Stomach (tissue), 9 donors: ENCODE results near the gene OSM. TPM values are rescaled to one million over a fixed set of nuclear protein-coding genes. Genes with fewer than 3 reads are reported as not detected.

Source experiments
- DNase-seq, 2 donors: peaks; one replicate each; pipeline versions ENCODE4 v3.0.0 to v3.0.0-alpha.2; 2013 to 2019
- H3K27ac ChIP-seq, 5 donors: fragments of 200-600 bp in 4 of 5; sonication (generic) in 4 of 5; one replicate each; pipeline ENCODE4 v1.5.1; 2013 to 2019; ENCODE audit warnings: mild to moderate bottlenecking in 1 of 5, moderate library complexity in 1 of 5
- H3K27me3 ChIP-seq, 3 donors: fragments of 200-600 bp; sonication (generic); one replicate each; pipeline ENCODE4 v1.5.1; 2017 to 2019; ENCODE audit warnings: mixed run types in 1 of 3
- H3K36me3 ChIP-seq, 4 donors: fragments of 200-600 bp; sonication (generic); 1 replicate in 3 of 4; 2 replicates in 1 of 4; pipeline ENCODE4 v1.5.1; 2016 to 2019
- H3K4me1 ChIP-seq, 4 donors: fragments of 200-600 bp; sonication (generic); one replicate each; pipeline ENCODE4 v1.5.1; 2016 to 2019
- H3K4me3 ChIP-seq, 4 donors: fragments of 200-600 bp; sonication (generic) in 3 of 4; one replicate each; pipeline ENCODE4 v1.5.1; 2016 to 2019; ENCODE audit warnings: mild to moderate bottlenecking in 1 of 4
- H3K9me3 ChIP-seq, 4 donors: fragments of 200-600 bp; sonication (generic); one replicate each; pipeline ENCODE4 v1.5.1; 2016 to 2019
- CTCF ChIP-seq, 7 experiments: fragments of 450-650 bp in 4 of 7; fragments of 200-600 bp in 3 of 7; sonication (generic) in 3 of 7; IDR thresholded peaks; one replicate each; pipeline ENCODE4 v1.5.1; 2016 to 2019; ENCODE audit warnings: antibody characterized with exemption in 7 of 7, control low read depth in 2 of 7, mild to moderate bottlenecking in 1 of 7
- EP300 ChIP-seq: sonication (generic); formaldehyde crosslinking; IDR thresholded peaks from one replicate; pipeline ENCODE4 v1.6.1; 2017; ENCODE audit warnings: antibody characterized with exemption
- POLR2A ChIP-seq, 4 donors: fragments of 450-650 bp; IDR thresholded peaks; one replicate each; pipeline ENCODE4 v1.6.1; 2016; ENCODE audit warnings: antibody characterized with exemption in 4 of 4, control low read depth in 2 of 4, mild to moderate bottlenecking in 1 of 4, moderate library complexity in 1 of 4
- POLR2AphosphoS5 ChIP-seq, 3 donors: sonication (generic); formaldehyde crosslinking; IDR thresholded peaks; one replicate each; pipeline ENCODE4 v1.6.1; 2016; ENCODE audit warnings: antibody characterized with exemption in 3 of 3
- WGBS, 5 donors: extraction: QIAGEN DNeasy Blood & Tissue Kit in 3 of 5; methylation state at CpG; one replicate each; pipeline versions ENCODE4 v1.1.5 to v1.1.7; 2013 to 2018; 5-methylcytosine and 5-hydroxymethylcytosine counted together
- intact Hi-C: fragments of 100-400 bp; cut with DNase I; formaldehyde crosslinking; loops from one replicate; pipeline ENCODE4 v1.15.1; 2023; ENCODE audit warnings: low total_unique reads
- polyA plus RNA-seq, 3 donors: library from polyadenylated mRNA; stranded (reverse); fragments of 200-250 nt; gene quantifications; one replicate each; pipeline ENCODE4 v1.2.3, GENCODE V29; 2013
- total RNA-seq, 5 donors: library from RNA; depleted of rRNA; stranded (reverse); fragments of >200 nt; gene quantifications; one replicate each; pipeline versions ENCODE4 v1.1.0 to v1.2.3, GENCODE V29; 2014 to 2016
- donor health status: healthy with polysubstance abuse.
- donor health status: Bipolar disorder and iron deficiency.
- donor health status: healthy.

OSM gene
- total and polyA plus RNA-seq, 8 donors = 0.33 to 22.7 (median 1.2) TPM; not detected in 4

- intact Hi-C loops = no loop called here
- Histone ChIP-seq H3K4me3 (peak overlapping the region in 1 of 4 donors; percentile 3), H3K4me1 (peaks cover 97 to 100% (median 100%) of the 10 kb centered on the region in 4 donors), H3K9me3 (no peaks in the 10 kb centered on the region), H3K27me3 (no peaks in the 10 kb centered on the region), H3K27ac (peak overlapping the region; percentile 83 to 94 (median 89)), H3K36me3 (peaks cover 0 to 31% (median 22%) of the 10 kb centered on the region in 4 donors)
- TF ChIP-seq POLR2AphosphoS5 (IDR thresholded peaks at IDR 0.05) = peak in 1 of 3 donors; percentile 22
- TF ChIP-seq CTCF (IDR thresholded peaks at IDR 0.05) = no peak
- WGBS, 5 donors = 17 to 36% (median 23%) methylated on average over 3 of the region's 3 CpGs
- peak in 1 of 2 donors; percentile 82 for DNase-seq
These were observed 39.4 kb upstream of the OSM start for GRCh38 chr22:30305906-30306626.

GRCh38 chr22:30305519-30305905 lies 38.9 kb upstream of the OSM start:
- Histone ChIP-seq H3K4me1 (peaks cover 92 to 100% (median 99%) of the 10 kb centered on the region in 4 donors), H3K27ac (peak overlapping the region; percentile 83 to 94 (median 89)), H3K4me3 (peak overlapping the region in 1 of 4 donors; percentile 3), H3K9me3 (no peaks in the 10 kb centered on the region), H3K27me3 (no peaks in the 10 kb centered on the region), H3K36me3 (peaks cover 3 to 37% (median 27%) of the 10 kb centered on the region in 4 donors)
- peak; percentile 62 to 81 for DNase-seq
- intact Hi-C loops = no loop called here
- no peak for TF ChIP-seq POLR2A (IDR thresholded peaks at IDR 0.05)
- TF ChIP-seq EP300 = no peak
- TF ChIP-seq POLR2AphosphoS5 (IDR thresholded peaks at IDR 0.05) = peak; percentile 45 to 52 (median 48)
- TF ChIP-seq CTCF (IDR thresholded peaks at IDR 0.05) = no peak
- WGBS, 5 donors = 4 to 12% (median 6%) methylated on average over 4 of the region's 4 CpGs

GRCh38 chr22:30304495-30305244 lies 38.0 kb upstream of the OSM start:
- Histone ChIP-seq H3K4me3 (peak overlapping the region in 1 of 4 donors; percentile 14), H3K36me3 (peaks cover 9 to 45% (median 36%) of the 10 kb centered on the region in 4 donors), H3K4me1 (peaks cover 83 to 100% (median 92%) of the 10 kb centered on the region in 4 donors), H3K27me3 (no peaks in the 10 kb centered on the region), H3K9me3 (no peaks in the 10 kb centered on the region), H3K27ac (peak overlapping the region; percentile 83 to 94 (median 89))
- 29 to 60% (median 32%) methylated on average over 7 of the region's 7 CpGs for WGBS, 5 donors
- peak; percentile 64 to 79 for DNase-seq
- TF ChIP-seq POLR2AphosphoS5 (IDR thresholded peaks at IDR 0.05) (peak in 1 of 3 donors; percentile 22), EP300 (no peak)
- intact Hi-C loops = no loop called here

GRCh38 chr22:30302810-30303138 lies 36.1 kb upstream of the OSM start:
- 55 to 71% (median 70%) methylated on average over 5 of the region's 5 CpGs for WGBS, 5 donors
- peaks cover 77 to 100% (median 92%) of the 10 kb centered on the region in 4 donors for H3K4me1 ChIP-seq

More at GRCh38 chr22:30302810-30303138, 36.1 kb upstream of the OSM start:
- no peaks in the 10 kb centered on the region for H3K27me3 ChIP-seq
- no peaks in the 10 kb centered on the region for H3K9me3 ChIP-seq
- no peak overlapping the region for H3K4me3 ChIP-seq
- no peak for DNase-seq
- TF ChIP-seq POLR2A (IDR thresholded peaks at IDR 0.05) = no peak
- TF ChIP-seq CTCF (IDR thresholded peaks at IDR 0.05) = no peak
- no peak for TF ChIP-seq POLR2AphosphoS5 (IDR thresholded peaks at IDR 0.05)
- no peak for TF ChIP-seq EP300
- intact Hi-C loops = no loop called here
- peaks cover 24 to 64% (median 54%) of the 10 kb centered on the region in 4 donors for H3K36me3 ChIP-seq
- peak overlapping the region; percentile 63 to 94 (median 86) for H3K27ac ChIP-seq
